H1 (cell line): ENCODE measurements around the gene FRMD4A.

Experiments used
- CREB1 ChIP-seq: IDR thresholded peaks from 2 replicates; pipeline ENCODE4 v1.6.1; 2012; ENCODE audit warnings: inconsistent platforms
- CTBP2 ChIP-seq: IDR thresholded peaks from 2 replicates; pipeline ENCODE4 v1.7.0; 2011; ENCODE audit warnings: borderline replicate concordance, mild to moderate bottlenecking, moderate library complexity, mixed read lengths, low read length; ENCODE audit not compliant: insufficient read depth, insufficient read length
- EP300 ChIP-seq, 2 experiments: IDR thresholded peaks; 1 replicate in 1 of 2; 2 replicates in 1 of 2; pipeline ENCODE4 v1.6.1; 2011 to 2012; ENCODE audit warnings: low read depth in 2 of 2, low read length in 2 of 2, mild to moderate bottlenecking in 2 of 2, borderline replicate concordance in 1 of 2, inconsistent platforms in 1 of 2, moderate library complexity in 1 of 2
- JUN ChIP-seq: IDR thresholded peaks from 2 replicates; pipeline ENCODE4 v1.6.1; 2011; ENCODE audit warnings: low read depth, mild to moderate bottlenecking, improper control_type of control experiment, low read length
- POLR2A ChIP-seq, 2 experiments: IDR thresholded peaks; 1 replicate in 1 of 2; 2 replicates in 1 of 2; pipeline ENCODE4 v1.6.1; 2011; ENCODE audit warnings: low read depth in 2 of 2, low read length in 2 of 2, mild to moderate bottlenecking in 2 of 2; ENCODE audit errors: control extremely low read depth in 1 of 2
- POLR2AphosphoS5 ChIP-seq: IDR thresholded peaks from 2 replicates; pipeline ENCODE4 v1.6.1; 2011; ENCODE audit warnings: low read depth, low read length
- RXRA ChIP-seq: IDR thresholded peaks from 2 replicates; pipeline ENCODE4 v1.6.1; 2011; ENCODE audit warnings: low read depth, mild to moderate bottlenecking, low read length, moderate library complexity; ENCODE audit not compliant: insufficient read depth
- SIX5 ChIP-seq: IDR thresholded peaks from 2 replicates; pipeline ENCODE4 v1.6.1; 2011; ENCODE audit warnings: mild to moderate bottlenecking, low read depth, low read length
- YY1 ChIP-seq: IDR thresholded peaks from 2 replicates; pipeline ENCODE4 v1.6.1; 2011; ENCODE audit warnings: low read depth, mild to moderate bottlenecking, low read length
- ZNF274 ChIP-seq: IDR thresholded peaks from 2 replicates; pipeline ENCODE4 v1.7.0; 2012; ENCODE audit warnings: low read length, borderline replicate concordance; ENCODE audit errors: extremely low read depth
- TF ChIP-seq, protein P1 (sequence below): IDR thresholded peaks from 2 replicates; pipeline ENCODE4 v1.6.1; 2012; ENCODE audit warnings: low read length, inconsistent platforms
- TF ChIP-seq, protein P2 (sequence below): IDR thresholded peaks from 2 replicates; pipeline ENCODE4 v1.6.1; 2011; ENCODE audit warnings: low read length, improper control_type of control experiment
- TF ChIP-seq, protein P3 (sequence below), 3 experiments: IDR thresholded peaks; 1 replicate in 2 of 3; 2 replicates in 1 of 3; pipeline versions ENCODE4 v1.5.1 to v1.6.1; 2011; ENCODE audit warnings: low read length in 3 of 3, mild to moderate bottlenecking in 3 of 3, inconsistent platforms in 2 of 3, low read depth in 1 of 3, moderate library complexity in 1 of 3; ENCODE audit not compliant: insufficient read depth in 1 of 3; ENCODE audit errors: control extremely low read depth in 1 of 3
- TF ChIP-seq, protein P4 (sequence below): IDR thresholded peaks from 2 replicates; pipeline ENCODE4 v1.6.1; 2012; ENCODE audit warnings: inconsistent platforms

DNA sequence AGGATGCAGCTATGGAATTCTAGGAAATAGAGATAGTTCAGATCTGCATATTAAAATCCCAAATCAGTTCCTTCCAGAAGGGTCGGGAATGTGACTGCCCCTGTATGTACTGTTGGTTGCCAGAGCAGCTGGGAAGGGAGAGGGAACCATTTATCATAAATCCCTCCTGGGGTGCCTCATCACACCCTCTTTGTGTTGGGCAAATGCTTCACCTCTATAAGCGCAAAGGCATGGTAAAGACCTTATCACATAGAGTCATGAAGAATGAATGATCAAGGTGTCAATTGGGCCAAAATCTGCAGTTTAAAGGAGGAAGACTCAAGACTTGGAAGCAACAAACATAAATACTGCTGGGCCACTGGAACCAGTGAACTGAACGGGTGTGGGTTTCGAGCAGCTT is 65.0 kb downstream of the FRMD4A start:
- TF ChIP-seq ZNF274 (no peak), EP300 (IDR thresholded peaks at IDR 0.05; ENCODE audit: borderline replicate concordance in 1 of 2, low read depth in 2 of 2, low read length in 2 of 2) (no peak), RXRA (no peak), JUN (no peak), CTBP2 (no peak), CREB1 (no peak), POLR2A (IDR thresholded peaks at IDR 0.05; ENCODE audit: control extremely low read depth in 1 of 2, low read depth in 2 of 2, low read length in 2 of 2) (no peak), SIX5 (no peak), YY1 (no peak), POLR2AphosphoS5 (no peak)
- TF ChIP-seq, protein P1, sequence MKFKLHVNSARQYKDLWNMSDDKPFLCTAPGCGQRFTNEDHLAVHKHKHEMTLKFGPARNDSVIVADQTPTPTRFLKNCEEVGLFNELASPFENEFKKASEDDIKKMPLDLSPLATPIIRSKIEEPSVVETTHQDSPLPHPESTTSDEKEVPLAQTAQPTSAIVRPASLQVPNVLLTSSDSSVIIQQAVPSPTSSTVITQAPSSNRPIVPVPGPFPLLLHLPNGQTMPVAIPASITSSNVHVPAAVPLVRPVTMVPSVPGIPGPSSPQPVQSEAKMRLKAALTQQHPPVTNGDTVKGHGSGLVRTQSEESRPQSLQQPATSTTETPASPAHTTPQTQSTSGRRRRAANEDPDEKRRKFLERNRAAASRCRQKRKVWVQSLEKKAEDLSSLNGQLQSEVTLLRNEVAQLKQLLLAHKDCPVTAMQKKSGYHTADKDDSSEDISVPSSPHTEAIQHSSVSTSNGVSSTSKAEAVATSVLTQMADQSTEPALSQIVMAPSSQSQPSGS: no peak
- TF ChIP-seq, protein P2, sequence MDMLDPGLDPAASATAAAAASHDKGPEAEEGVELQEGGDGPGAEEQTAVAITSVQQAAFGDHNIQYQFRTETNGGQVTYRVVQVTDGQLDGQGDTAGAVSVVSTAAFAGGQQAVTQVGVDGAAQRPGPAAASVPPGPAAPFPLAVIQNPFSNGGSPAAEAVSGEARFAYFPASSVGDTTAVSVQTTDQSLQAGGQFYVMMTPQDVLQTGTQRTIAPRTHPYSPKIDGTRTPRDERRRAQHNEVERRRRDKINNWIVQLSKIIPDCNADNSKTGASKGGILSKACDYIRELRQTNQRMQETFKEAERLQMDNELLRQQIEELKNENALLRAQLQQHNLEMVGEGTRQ: no peak
- TF ChIP-seq, protein P3, sequence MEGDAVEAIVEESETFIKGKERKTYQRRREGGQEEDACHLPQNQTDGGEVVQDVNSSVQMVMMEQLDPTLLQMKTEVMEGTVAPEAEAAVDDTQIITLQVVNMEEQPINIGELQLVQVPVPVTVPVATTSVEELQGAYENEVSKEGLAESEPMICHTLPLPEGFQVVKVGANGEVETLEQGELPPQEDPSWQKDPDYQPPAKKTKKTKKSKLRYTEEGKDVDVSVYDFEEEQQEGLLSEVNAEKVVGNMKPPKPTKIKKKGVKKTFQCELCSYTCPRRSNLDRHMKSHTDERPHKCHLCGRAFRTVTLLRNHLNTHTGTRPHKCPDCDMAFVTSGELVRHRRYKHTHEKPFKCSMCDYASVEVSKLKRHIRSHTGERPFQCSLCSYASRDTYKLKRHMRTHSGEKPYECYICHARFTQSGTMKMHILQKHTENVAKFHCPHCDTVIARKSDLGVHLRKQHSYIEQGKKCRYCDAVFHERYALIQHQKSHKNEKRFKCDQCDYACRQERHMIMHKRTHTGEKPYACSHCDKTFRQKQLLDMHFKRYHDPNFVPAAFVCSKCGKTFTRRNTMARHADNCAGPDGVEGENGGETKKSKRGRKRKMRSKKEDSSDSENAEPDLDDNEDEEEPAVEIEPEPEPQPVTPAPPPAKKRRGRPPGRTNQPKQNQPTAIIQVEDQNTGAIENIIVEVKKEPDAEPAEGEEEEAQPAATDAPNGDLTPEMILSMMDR (IDR thresholded peaks at IDR 0.05; ENCODE audit: control extremely low read depth in 1 of 3, insufficient read depth in 1 of 3, low read depth in 1 of 3, low read length in 3 of 3): no peak
- TF ChIP-seq, protein P4, sequence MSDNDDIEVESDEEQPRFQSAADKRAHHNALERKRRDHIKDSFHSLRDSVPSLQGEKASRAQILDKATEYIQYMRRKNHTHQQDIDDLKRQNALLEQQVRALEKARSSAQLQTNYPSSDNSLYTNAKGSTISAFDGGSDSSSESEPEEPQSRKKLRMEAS: no peak
